Effector memory CD4-positive, alpha-beta T cell (primary cell): Measurements from ENCODE around the gene UBAC1.

Experiments
- DNase-seq, 3 donors: peaks; one replicate each; pipeline ENCODE4 v3.0.0-alpha.2; 2020
- H3K27ac ChIP-seq: 2 replicates; pipeline ENCODE4 v1.7.0; 2013; ENCODE audit warnings: mild to moderate bottlenecking, low read length, moderate library complexity; ENCODE audit not compliant: insufficient read depth, poor library complexity, severe bottlenecking
- H3K27me3 ChIP-seq: replicated peaks from 2 replicates; pipeline ENCODE4 v1.7.0; 2013; ENCODE audit warnings: mild to moderate bottlenecking, low read length; ENCODE audit not compliant: insufficient read depth, control insufficient read depth, poor library complexity, severe bottlenecking
- H3K36me3 ChIP-seq: 2 replicates; pipeline ENCODE4 v1.7.0; 2013; ENCODE audit warnings: mild to moderate bottlenecking, low read length, moderate library complexity; ENCODE audit not compliant: control insufficient read depth, insufficient read depth
- H3K4me1 ChIP-seq: 2 replicates; pipeline ENCODE4 v1.7.0; 2013; ENCODE audit warnings: low read length, mild to moderate bottlenecking; ENCODE audit not compliant: control insufficient read depth, insufficient read depth, poor library complexity, severe bottlenecking
- H3K4me3 ChIP-seq: 2 replicates; pipeline ENCODE4 v1.7.0; 2013; ENCODE audit warnings: low read length, low read depth, mild to moderate bottlenecking; ENCODE audit not compliant: insufficient read depth, poor library complexity, severe bottlenecking
- H3K9me3 ChIP-seq: 2 replicates; pipeline ENCODE4 v1.7.0; 2013; ENCODE audit warnings: mild to moderate bottlenecking, low read length, moderate library complexity; ENCODE audit not compliant: control insufficient read depth

Gene UBAC1

GRCh38 chr9:135885100-135885853 lies 75.9 kb downstream of the UBAC1 start:
- H3K36me3 ChIP-seq = peaks cover 5% of the 10 kb centered on the region
- no peak overlapping the region for H3K4me3 ChIP-seq
- no peaks in the 10 kb centered on the region for H3K9me3 ChIP-seq
- DNase-seq = no peak
- H3K4me1 ChIP-seq = peaks cover 49% of the 10 kb centered on the region
- peak overlapping the region; percentile 40 for H3K27ac ChIP-seq
- no peaks in the 10 kb centered on the region for H3K27me3 ChIP-seq

- Histone ChIP-seq H3K27ac (no peak overlapping the region), H3K27me3 (no peaks in the 10 kb centered on the region), H3K4me3 (no peak overlapping the region), H3K9me3 (no peaks in the 10 kb centered on the region), H3K36me3 (peaks cover 5% of the 10 kb centered on the region), H3K4me1 (peaks cover 49% of the 10 kb centered on the region)
- DNase-seq = no peak
Observed at GRCh38 chr9:135884328-135885035, 76.7 kb downstream of the UBAC1 start.

GRCh38 chr9:135883410-135884089 lies 77.6 kb downstream of the UBAC1 start:
- Histone ChIP-seq H3K27ac (no peak overlapping the region), H3K4me3 (no peak overlapping the region), H3K9me3 (no peaks in the 10 kb centered on the region), H3K4me1 (peaks cover 45% of the 10 kb centered on the region), H3K36me3 (peaks cover 5% of the 10 kb centered on the region), H3K27me3 (no peaks in the 10 kb centered on the region)
- DNase-seq = no peak
